NCI-H2107 treated with DMSO at 0.1 percent for 48 hours (cell line): ENCODE results near the gene ANKRD10.

Source experiments
- DNase-seq: peaks from one replicate; lab custom pipeline; 2025; ENCODE audit not compliant: unreplicated experiment; lab: John Stamatoyannopoulos, UW

Gene ANKRD10

GRCh38 chr13:110832205-110832479 is 82.7 kb downstream of the ANKRD10 start:
- no peak for DNase-seq

GRCh38 chr13:110831437-110832204 is 83.2 kb downstream of the ANKRD10 start:
- DNase-seq = no peak

- no peak for DNase-seq
Measured at GRCh38 chr13:110830800-110831371, 84.0 kb downstream of the ANKRD10 start.

GRCh38 chr13:110830331-110830730 is 84.5 kb downstream of the ANKRD10 start:
- DNase-seq = no peak

GRCh38 chr13:110829486-110829885 is 85.4 kb downstream of the ANKRD10 start:
- no peak for DNase-seq

- DNase-seq = no peak
Measured at GRCh38 chr13:110828705-110829104, 86.2 kb downstream of the ANKRD10 start.
